Stimulated activated CD8-positive, alpha-beta memory T cell treated with anti-CD3 and anti-CD28 coated beads, Interleukin-2, amount 100 ng/mL, for 48 hours (primary cell): ENCODE data around the gene GRK4.
A peak's percentile ranks its signal among the peaks of the same experiment; 100 is the strongest.
"Not testable (repeated sequence)": the region's sequence is repeated elsewhere in the genome, so short reads cannot be mapped to it uniquely, and the experiment has no call there.

Experiments
- DNase-seq, 2 donors: peaks; one replicate each; pipeline ENCODE4 v3.0.0-alpha.2; 2020; ENCODE audit warnings: low read depth in 2 of 2

Gene GRK4

DNA sequence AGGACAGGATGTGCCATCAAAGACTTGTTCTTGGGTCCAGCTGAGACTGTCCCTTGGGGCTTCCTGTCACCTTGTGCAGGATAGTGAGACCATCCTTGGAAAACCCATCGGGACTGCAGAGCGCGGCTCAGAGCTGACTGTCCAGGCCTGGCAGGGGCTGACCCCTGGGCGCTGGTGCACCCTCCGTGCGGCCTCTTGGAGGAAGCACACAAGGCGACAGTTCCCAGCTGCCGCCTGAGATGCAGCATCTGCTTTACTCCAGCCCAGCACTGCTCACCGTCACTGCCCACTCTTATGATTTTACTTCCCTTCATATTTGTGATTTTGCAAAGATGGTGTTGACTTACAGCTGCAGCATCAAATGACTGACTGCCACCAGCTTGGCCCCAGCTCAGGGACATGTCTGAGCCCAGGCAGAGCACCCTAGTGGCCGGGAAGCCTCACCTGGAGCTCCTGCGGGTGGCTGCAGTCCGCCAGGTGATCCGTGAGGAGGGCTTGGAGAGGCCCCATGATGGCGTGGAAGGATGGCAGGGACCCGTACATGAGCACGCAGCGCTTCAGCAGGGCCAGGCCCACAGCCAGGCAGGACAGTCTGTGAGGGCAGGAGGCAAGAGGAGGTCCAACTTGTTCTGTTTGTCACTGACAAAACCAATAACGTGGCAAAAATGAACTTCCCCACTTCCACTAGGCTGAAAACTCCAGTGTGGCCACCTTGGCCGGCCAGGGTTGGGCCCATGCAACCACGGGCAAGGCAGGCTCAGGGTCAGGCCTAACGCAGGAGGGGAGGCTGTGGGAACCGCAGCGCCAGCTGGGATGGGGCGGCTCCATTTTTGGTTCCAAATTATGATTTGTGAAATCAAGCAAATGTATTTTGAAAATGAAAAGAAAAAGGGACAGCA, 22.0 kb upstream of the GRK4 start:
- DNase-seq = no peak

- no peak for DNase-seq
Measured at GRCh38 chr4:2942037-2942531, 21.3 kb upstream of the GRK4 start.

GRCh38 chr4:2942532-2943363, 20.6 kb upstream of the GRK4 start:
- DNase-seq = no peak

DNA sequence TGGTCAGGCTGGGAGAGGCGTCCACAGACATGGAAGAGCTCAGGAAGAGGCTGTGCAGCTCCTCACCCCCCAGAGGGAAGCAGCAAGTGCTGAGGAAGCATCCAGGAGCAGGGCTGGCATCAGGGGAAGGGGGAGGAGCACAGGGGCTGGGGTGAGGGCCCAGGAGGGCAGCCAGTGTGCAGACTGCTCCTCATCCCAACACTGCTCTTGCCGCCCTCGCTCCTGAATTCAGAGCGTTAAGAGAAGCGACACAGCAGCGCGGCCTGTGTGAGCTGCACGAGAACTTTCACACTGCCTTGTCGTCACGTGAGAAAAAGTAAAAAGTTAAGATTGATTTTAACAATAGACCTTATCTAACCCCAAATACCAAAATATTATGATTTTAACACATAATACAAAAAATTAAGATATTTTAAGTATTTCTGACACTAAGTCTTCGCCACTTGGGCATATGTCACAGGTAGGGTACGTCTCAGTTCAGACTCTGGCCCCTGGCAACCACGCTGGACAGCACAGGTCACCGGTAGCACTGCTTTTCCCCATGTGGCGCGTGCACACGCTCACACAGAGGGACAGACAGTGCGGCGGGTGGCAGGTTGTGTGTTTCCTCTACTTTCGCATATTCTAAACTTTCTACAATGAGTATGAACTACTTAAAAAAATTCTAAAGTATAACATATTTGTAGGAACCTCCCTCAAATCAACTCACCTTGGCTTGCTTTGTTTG, 19.8 kb upstream of the GRK4 start:
- no peak for DNase-seq

GRCh38 chr4:2944091-2944482, 19.3 kb upstream of the GRK4 start:
- no peak for DNase-seq

DNA sequence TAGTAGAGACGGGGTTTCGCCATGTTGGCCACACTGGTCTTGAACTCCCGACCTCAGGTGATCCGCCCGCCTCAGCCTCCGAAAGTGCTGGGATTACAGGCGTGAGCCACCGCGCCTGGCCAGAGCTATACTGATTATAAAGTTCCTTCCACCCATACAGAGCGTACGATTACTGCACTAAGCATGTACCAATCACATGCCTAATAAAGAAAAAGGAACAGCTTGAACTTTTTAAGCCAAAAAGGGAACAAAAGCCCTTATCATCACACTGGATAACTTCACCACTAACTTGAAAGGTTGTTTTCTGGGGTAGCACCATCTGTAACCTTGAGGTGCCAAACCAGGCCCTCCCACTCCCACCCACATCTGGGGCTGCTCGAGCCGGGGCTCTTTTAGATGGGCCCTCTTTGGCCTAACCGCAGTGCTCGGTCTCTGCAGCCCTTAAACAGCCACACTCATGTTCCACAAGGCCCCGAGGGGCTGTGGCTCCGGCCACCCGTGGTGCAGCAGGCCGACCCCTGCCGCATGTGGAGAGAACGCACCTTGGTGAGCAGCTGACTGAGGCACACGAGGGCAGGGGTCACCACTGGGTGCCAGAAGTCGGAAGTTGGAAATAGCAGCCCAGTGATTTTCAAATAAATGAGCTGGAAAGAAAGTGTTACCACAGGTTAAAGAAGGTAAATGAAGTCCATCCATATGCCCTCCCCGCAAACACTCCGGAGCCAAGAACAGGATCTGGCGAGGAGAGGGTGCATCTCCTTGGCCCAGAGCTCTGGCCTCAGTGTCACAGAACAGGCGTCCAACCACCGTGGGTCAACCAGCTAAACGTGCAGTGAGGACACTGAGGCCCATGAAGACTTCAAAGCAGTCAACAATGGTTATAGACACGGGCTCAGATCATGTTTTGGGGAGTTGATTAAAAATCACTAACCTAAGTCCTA, 18.5 kb upstream of the GRK4 start:
- no peak for DNase-seq

GRCh38 chr4:2945619-2946604, 17.5 kb upstream of the GRK4 start:
- not testable (repeated sequence) for DNase-seq

DNA sequence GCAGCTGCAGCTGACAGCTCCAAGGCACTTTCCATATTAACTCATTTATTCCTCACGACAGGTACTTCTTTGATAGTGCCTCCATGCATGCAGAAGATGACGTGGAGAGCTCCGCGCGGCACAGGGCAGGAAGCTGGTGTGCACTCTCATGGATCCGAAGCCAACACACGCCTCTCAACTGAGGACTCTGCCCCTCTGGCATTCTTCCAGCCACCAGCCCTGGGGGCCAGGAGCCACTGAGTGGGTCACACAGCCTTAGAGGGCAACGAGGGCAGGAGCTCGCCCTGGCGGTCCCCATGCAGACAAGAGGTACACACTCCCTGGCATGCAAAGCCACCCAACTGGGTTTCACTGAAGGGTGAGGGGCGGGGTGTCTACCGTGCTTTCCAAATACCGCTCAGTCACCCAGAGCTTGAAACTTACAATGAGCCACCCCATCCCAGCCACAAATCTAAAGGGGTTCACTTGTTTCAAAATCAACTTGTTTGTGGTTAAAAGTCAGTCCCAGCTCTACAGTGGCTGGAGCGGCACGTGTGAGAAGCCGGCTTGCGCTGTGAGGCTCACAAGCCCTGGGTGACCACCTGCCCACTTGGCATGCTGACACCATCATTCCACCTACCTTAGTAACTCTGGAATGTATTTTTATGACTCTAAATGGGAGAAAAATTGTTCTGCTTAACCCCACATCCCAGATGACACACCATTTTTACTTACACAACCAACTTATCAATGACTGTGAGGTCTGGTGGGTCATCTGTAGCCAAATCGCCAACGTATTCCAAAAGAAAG, 16.4 kb upstream of the GRK4 start:
- DNase-seq = no peak

DNA sequence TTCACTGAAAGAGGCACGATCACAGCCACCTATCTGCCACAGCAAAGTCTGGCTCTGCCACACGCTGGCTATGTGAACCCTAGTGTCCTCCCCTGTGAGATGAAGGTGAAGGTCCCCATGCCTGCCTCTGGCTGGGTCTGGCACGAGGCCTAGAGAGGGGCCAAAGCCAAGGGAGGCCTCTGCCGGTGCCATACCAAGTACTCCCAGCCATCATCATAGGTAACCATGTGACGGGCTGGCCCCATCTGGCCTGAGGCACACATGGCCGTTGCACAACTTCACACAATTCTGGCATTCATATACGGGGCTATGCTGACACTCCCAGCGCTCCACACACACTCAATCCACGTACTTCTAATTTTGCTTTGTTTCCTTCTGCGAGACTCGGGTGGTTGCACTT, 15.4 kb upstream of the GRK4 start:
- no peak for DNase-seq

GRCh38 chr4:2948895-2949781, 14.2 kb upstream of the GRK4 start:
- DNase-seq = no peak

DNA sequence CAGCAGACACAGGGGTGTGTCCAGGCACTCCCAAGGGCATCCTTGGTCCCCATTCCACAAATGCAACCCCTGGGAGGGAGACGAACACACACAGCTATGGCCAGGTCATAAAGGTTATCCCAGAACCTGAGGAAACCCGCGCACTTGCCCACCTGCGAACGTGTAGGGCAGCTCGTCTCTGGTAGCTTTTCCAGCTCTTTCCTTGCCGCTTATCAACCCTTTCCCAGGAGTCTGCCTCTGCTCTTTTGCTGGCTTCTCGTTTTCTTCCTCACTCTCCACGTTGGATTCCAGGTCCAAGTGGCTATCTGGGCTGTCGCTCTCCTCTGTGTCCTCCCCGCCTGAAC, 13.6 kb upstream of the GRK4 start:
- DNase-seq = no peak

GRCh38 chr4:2950221-2950989, 13.0 kb upstream of the GRK4 start:
- no peak for DNase-seq

DNA sequence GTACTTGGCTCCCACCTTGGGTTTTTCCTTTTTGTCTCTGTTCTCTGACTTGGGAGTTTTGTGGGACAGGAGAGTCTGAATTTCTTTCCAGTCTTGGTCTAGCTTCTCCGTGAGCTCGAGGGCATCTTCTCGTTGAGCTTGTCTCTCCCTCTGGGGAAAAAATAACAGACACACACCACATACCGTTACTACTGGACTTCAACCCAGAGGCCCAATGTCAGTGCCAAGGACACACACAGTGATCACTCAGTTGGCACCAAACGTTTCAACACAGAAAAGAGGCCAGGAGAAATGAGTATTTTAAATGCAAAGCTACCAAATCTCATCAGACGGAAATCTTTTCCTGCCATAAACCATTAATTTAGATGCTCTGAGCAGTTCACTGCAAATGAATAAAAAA, 9.9 kb upstream of the GRK4 start:
- DNase-seq = no peak

DNA sequence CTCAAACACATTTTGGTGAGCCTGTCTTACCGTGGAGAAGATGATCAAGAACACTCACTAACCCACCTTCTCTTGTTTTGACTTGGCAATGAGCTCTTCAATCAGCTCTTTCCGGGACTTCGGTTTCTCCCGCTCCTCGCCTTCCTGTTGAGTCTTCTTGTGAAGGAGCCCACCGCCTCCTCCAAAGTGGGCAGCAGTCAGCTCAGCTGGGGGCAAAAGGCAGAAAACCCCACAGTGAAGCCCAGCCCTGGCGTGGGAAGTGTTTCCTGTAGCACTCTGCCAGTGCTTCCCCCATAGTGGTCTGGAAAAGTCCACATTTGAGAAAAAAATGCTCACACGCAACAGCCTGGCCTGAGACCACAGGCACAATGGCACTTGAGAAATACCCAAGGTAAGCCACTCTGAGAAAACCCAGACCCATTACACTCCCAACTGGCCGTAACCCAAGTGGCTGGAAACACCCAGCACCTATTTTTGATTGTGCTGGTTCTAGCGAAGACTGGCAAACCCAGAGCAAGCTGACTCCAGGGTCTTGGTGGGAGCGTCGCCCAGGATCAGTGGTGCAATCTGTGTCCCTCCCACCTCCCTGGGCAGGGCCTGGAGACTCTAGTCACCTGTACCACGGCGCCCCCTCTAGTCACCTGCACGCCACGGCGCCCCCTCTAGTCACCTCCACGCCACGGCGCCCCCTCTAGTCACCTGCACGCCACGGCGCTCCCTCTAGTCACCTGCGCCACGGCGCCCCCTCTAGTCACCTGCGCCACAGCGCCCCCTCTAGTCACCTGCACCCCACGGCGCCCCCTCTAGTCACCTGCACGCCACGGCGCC, 8.8 kb upstream of the GRK4 start:
- peak in 1 of 2 donors; percentile 78 for DNase-seq

DNA sequence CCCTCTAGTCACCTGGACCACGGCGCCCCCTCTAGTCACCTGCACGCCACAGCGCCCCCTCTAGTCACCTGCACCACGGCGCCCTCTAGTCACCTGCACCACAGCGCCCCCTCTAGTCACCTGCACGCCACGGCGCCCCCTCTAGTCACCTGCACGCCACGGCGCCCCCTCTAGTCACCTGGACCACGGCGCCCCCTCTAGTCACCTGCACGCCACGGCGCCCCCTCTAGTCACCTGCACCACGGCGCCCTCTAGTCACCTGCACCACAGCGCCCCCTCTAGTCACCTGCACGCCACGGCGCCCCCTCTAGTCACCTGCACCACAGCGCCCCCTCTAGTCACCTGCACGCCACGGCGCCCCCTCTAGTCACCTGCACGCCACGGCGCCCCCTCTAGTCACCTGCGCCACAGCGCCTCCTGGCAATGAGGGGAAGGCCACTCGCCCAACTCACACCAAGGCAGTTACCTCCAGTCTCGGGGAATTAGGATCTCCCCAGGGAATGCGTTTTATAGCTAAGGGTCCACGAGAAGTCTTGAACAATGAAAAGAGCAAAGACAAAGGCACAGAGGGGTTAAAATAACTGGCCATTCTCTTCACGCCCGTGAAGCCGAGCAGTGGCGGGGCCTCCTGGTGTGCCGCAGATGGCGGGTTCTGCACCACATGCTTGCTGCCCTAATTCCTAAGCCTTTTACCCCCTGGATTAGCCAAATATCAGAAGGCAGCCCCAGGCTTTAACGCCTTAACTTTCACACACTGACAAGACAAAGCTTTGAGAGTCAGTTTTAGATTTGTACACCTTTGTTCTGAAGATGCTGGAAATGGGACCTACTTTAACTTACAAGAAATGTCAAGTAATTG, 8.0 kb upstream of the GRK4 start:
- not testable (repeated sequence) for DNase-seq
